SH-SY5Y (cell line): Measurements from ENCODE around the gene MCRS1.

ENCODE experiments used
- GATA2 ChIP-seq: IDR thresholded peaks from 2 replicates; pipeline ENCODE4 v1.6.1; 2011; ENCODE audit warnings: mild to moderate bottlenecking, low read depth, low read length
- GATA3 ChIP-seq: IDR thresholded peaks from 2 replicates; pipeline ENCODE4 v1.6.1; 2011; ENCODE audit warnings: low read depth, mild to moderate bottlenecking, low read length, moderate library complexity

Gene MCRS1

GRCh38 chr12:49531745-49532144 is 36.2 kb downstream of the MCRS1 start:
- TF ChIP-seq GATA3 (no peak), GATA2 (no peak)

GRCh38 chr12:49529414-49529813 is 38.5 kb downstream of the MCRS1 start:
- no peak for TF ChIP-seq GATA2
- no peak for TF ChIP-seq GATA3

GRCh38 chr12:49527361-49528130 is 40.4 kb downstream of the MCRS1 start:
- TF ChIP-seq GATA3 (no peak), GATA2 (no peak)

GRCh38 chr12:49525942-49526341 is 42.0 kb downstream of the MCRS1 start:
- TF ChIP-seq GATA2 (no peak), GATA3 (no peak)

GRCh38 chr12:49524660-49525324 is 43.1 kb downstream of the MCRS1 start:
- TF ChIP-seq GATA3: no peak
- no peak for TF ChIP-seq GATA2

- TF ChIP-seq GATA3: no peak
Observed at GRCh38 chr12:49521389-49521788, 46.6 kb downstream of the MCRS1 start.

- TF ChIP-seq GATA3: no peak
- no peak for TF ChIP-seq GATA2
Observed at GRCh38 chr12:49519574-49519936, 48.4 kb downstream of the MCRS1 start.

GRCh38 chr12:49518914-49519573 is 48.9 kb downstream of the MCRS1 start:
- TF ChIP-seq GATA2 (no peak), GATA3 (no peak)

GRCh38 chr12:49515266-49515665 is 52.7 kb downstream of the MCRS1 start:
- TF ChIP-seq GATA2: no peak
- TF ChIP-seq GATA3: no peak

GRCh38 chr12:49512546-49512945 is 55.4 kb downstream of the MCRS1 start:
- TF ChIP-seq GATA3: no peak
- no peak for TF ChIP-seq GATA2

GRCh38 chr12:49511410-49511809 is 56.5 kb downstream of the MCRS1 start:
- no peak for TF ChIP-seq GATA2
